Measurements from ENCODE around the gene PKLR. TPM values are rescaled to one million over a fixed set of nuclear protein-coding genes. Genes with fewer than 3 reads are reported as not detected.

PKLR gene
- total and polyA plus RNA-seq, 12 donors, result 0.11 TPM; not detected in 11

- peak overlapping the region in 3 of 10 donors; percentile 48 to 59 (median 49) for H3K27ac ChIP-seq
- intact Hi-C loops (cut with DNase I), result no loop called here
- WGBS, 2 donors, result 77 to 81% methylated on average over 6 of the region's 6 CpGs
- no peak overlapping the region for H3K4me3 ChIP-seq
- peaks cover 0 to 89% (median 72%) of the 10 kb centered on the region in 9 donors for H3K36me3 ChIP-seq
- peaks cover 3 to 37% (median 16%) of the 10 kb centered on the region in 9 donors for H3K4me1 ChIP-seq
- no peak for TF ChIP-seq CTCF (IDR thresholded peaks at IDR 0.05)
- no peaks in the 10 kb centered on the region for H3K27me3 ChIP-seq
- ATAC-seq, result no peak
- DNase-seq, result no peak
- no peaks in the 10 kb centered on the region for H3K9me3 ChIP-seq
These were observed 34.7 kb downstream of the PKLR start for GRCh38 chr1:155266553-155266952.

- DNase-seq (no peak), ATAC-seq (no peak)
- TF ChIP-seq CTCF (IDR thresholded peaks at IDR 0.05), result no peak
- peak overlapping the region in 7 of 10 donors; percentile 78 to 93 (median 89) for H3K27ac ChIP-seq
- WGBS, 2 donors, result 86 to 87% methylated on average over 11 of the region's 11 CpGs
- H3K36me3 ChIP-seq, result peaks cover 0 to 80% (median 59%) of the 10 kb centered on the region in 9 donors
- H3K27me3 ChIP-seq, result no peaks in the 10 kb centered on the region
- no peak overlapping the region for H3K4me3 ChIP-seq
- H3K9me3 ChIP-seq, result no peaks in the 10 kb centered on the region
- intact Hi-C loops (cut with DNase I), result no loop called here
- H3K4me1 ChIP-seq, result peaks cover 3 to 42% (median 23%) of the 10 kb centered on the region in 9 donors
These were observed 38.2 kb downstream of the PKLR start for GRCh38 chr1:155263067-155263466.

- Histone ChIP-seq H3K9me3 (no peaks in the 10 kb centered on the region), H3K27me3 (no peaks in the 10 kb centered on the region), H3K4me3 (peak within 1 kb of the TSS; percentile 47 to 96 (median 83)), H3K4me1 (peaks cover 3 to 32% (median 21%) of the 10 kb centered on the region in 9 donors), H3K36me3 (peaks cover 0 to 80% (median 55%) of the 10 kb centered on the region in 9 donors), H3K27ac (peak within 1 kb of the TSS; percentile 38 to 93 (median 88))
- ATAC-seq, result peak; percentile 96 to 99 (median 98)
- DNase-seq, result peak; percentile 90 to 97
- TF ChIP-seq CTCF (IDR thresholded peaks at IDR 0.05), result peak in 1 of 9 donors; percentile 6
- intact Hi-C loops (cut with DNase I), result no loop called here
- 0 to 1% methylated on average over 47 of the region's 47 CpGs for WGBS, 2 donors
These were observed 39.2 kb downstream of the PKLR start, which contains the start of gene SCAMP3 for GRCh38 chr1:155261852-155262673. SCAMP3 (minus strand) TSS chr1:155262360; CDS start chr1:155262151, 209 bp downstream.

- intact Hi-C loops (cut with DNase I), result no loop called here
- Histone ChIP-seq H3K9me3 (no peaks in the 10 kb centered on the region), H3K4me3 (peak overlapping the region; percentile 47 to 96 (median 83)), H3K36me3 (peaks cover 0 to 79% (median 49%) of the 10 kb centered on the region in 9 donors), H3K4me1 (peaks cover 3 to 28% (median 21%) of the 10 kb centered on the region in 9 donors), H3K27me3 (no peaks in the 10 kb centered on the region), H3K27ac (peak overlapping the region; percentile 38 to 93 (median 88))
- 0 to 1% methylated on average over 9 of the region's 9 CpGs for WGBS, 2 donors
- TF ChIP-seq CTCF (IDR thresholded peaks at IDR 0.05), result no peak
- DNase-seq (no peak), ATAC-seq (peak in 1 of 8 donors; percentile 34)
These were observed 39.8 kb downstream of the PKLR start for GRCh38 chr1:155261493-155261851.
